ENCODE results near the gene ABO.
A peak's percentile ranks its signal among the peaks of the same experiment; 100 is the strongest.
"Not testable (repeated sequence)": the region's sequence is repeated elsewhere in the genome, so short reads cannot be mapped to it uniquely, and the experiment has no call there.

Gene ABO

GRCh38 chr9:133275105-133276000 is at the start of gene ABO:
Gene ABO, minus strand, starts transcription at chr9:133275201.
- H3K4me1 Mint-ChIP-seq: peaks cover 4% of the 10 kb centered on the region
- no peak within 1 kb of the TSS for H3K4me3 Mint-ChIP-seq
- no peaks in the 10 kb centered on the region for H3K36me3 Mint-ChIP-seq (ENCODE audit: low read depth)
- H3K27ac Mint-ChIP-seq: no peak within 1 kb of the TSS
- no peak for DNase-seq
- H3K9me3 Mint-ChIP-seq: no peaks in the 10 kb centered on the region
- ATAC-seq: no peak
- H3K27me3 Mint-ChIP-seq: peaks cover 45% of the 10 kb centered on the region

GRCh38 chr9:133323991-133324703 is 49.1 kb upstream of the ABO start:
- no peaks in the 10 kb centered on the region for H3K27me3 Mint-ChIP-seq
- no peaks in the 10 kb centered on the region for H3K9me3 Mint-ChIP-seq
- no peaks in the 10 kb centered on the region for H3K4me1 Mint-ChIP-seq
- DNase-seq (no peak), ATAC-seq (no peak)
- H3K36me3 Mint-ChIP-seq (ENCODE audit: low read depth): peaks cover 3% of the 10 kb centered on the region
- no peak overlapping the region for H3K4me3 Mint-ChIP-seq
- no peak overlapping the region for H3K27ac Mint-ChIP-seq

- H3K4me1 Mint-ChIP-seq: no peaks in the 10 kb centered on the region
Observed at GRCh38 chr9:133323211-133323610, 48.2 kb upstream of the ABO start.

GRCh38 chr9:133322701-133323100 is 47.7 kb upstream of the ABO start:
- Mint-ChIP-seq H3K27ac (no peak overlapping the region), H3K9me3 (no peaks in the 10 kb centered on the region), H3K27me3 (no peaks in the 10 kb centered on the region), H3K4me1 (no peaks in the 10 kb centered on the region), H3K36me3 (ENCODE audit: low read depth) (no peaks in the 10 kb centered on the region), H3K4me3 (no peak overlapping the region)
- ATAC-seq (no peak), DNase-seq (no peak)

More at GRCh38 chr9:133323211-133323610, 48.2 kb upstream of the ABO start:
- no peak for DNase-seq
- Mint-ChIP-seq H3K9me3 (no peaks in the 10 kb centered on the region), H3K36me3 (ENCODE audit: low read depth) (no peaks in the 10 kb centered on the region), H3K27ac (no peak overlapping the region), H3K27me3 (no peaks in the 10 kb centered on the region), H3K4me3 (no peak overlapping the region)
- ATAC-seq: no peak

- no peak overlapping the region for H3K4me3 Mint-ChIP-seq
- DNase-seq: no peak
- ATAC-seq: no peak
- H3K4me1 Mint-ChIP-seq: no peaks in the 10 kb centered on the region
- H3K36me3 Mint-ChIP-seq (ENCODE audit: low read depth): no peaks in the 10 kb centered on the region
- no peaks in the 10 kb centered on the region for H3K9me3 Mint-ChIP-seq
- H3K27me3 Mint-ChIP-seq: no peaks in the 10 kb centered on the region
- H3K27ac Mint-ChIP-seq: no peak overlapping the region
Observed at GRCh38 chr9:133321411-133321935, 46.5 kb upstream of the ABO start.

GRCh38 chr9:133320421-133320881 is 45.5 kb upstream of the ABO start:
- no peaks in the 10 kb centered on the region for H3K4me1 Mint-ChIP-seq

GRCh38 chr9:133317551-133317950 is 42.5 kb upstream of the ABO start:
- not testable (repeated sequence) for H3K4me3 Mint-ChIP-seq; H3K9me3 Mint-ChIP-seq; H3K27ac Mint-ChIP-seq; H3K27me3 Mint-ChIP-seq; DNase-seq; H3K4me1 Mint-ChIP-seq; H3K36me3 Mint-ChIP-seq (ENCODE audit: low read depth); ATAC-seq

More at GRCh38 chr9:133320421-133320881, 45.5 kb upstream of the ABO start:
- no peak for DNase-seq
- no peak for ATAC-seq
- no peaks in the 10 kb centered on the region for H3K9me3 Mint-ChIP-seq
- no peaks in the 10 kb centered on the region for H3K36me3 Mint-ChIP-seq (ENCODE audit: low read depth)
- H3K27ac Mint-ChIP-seq: no peak overlapping the region
- H3K27me3 Mint-ChIP-seq: no peaks in the 10 kb centered on the region
- H3K4me3 Mint-ChIP-seq: no peak overlapping the region

- H3K27me3 Mint-ChIP-seq: peaks cover 2% of the 10 kb centered on the region
- no peaks in the 10 kb centered on the region for H3K9me3 Mint-ChIP-seq
- no peaks in the 10 kb centered on the region for H3K36me3 Mint-ChIP-seq (ENCODE audit: low read depth)
- H3K4me3 Mint-ChIP-seq: no peak overlapping the region
- no peak overlapping the region for H3K27ac Mint-ChIP-seq
- no peaks in the 10 kb centered on the region for H3K4me1 Mint-ChIP-seq
- ATAC-seq: no peak
- no peak for DNase-seq
Observed at GRCh38 chr9:133315997-133316396, 41.0 kb upstream of the ABO start.

- ATAC-seq (no peak), DNase-seq (no peak)
- peaks cover 8% of the 10 kb centered on the region for H3K27me3 Mint-ChIP-seq
- H3K9me3 Mint-ChIP-seq: no peaks in the 10 kb centered on the region
- H3K4me1 Mint-ChIP-seq: no peaks in the 10 kb centered on the region
- no peaks in the 10 kb centered on the region for H3K36me3 Mint-ChIP-seq (ENCODE audit: low read depth)
- no peak overlapping the region for H3K4me3 Mint-ChIP-seq
- no peak overlapping the region for H3K27ac Mint-ChIP-seq
Observed at GRCh38 chr9:133309608-133310007, 34.6 kb upstream of the ABO start.

- peaks cover 8% of the 10 kb centered on the region for H3K27me3 Mint-ChIP-seq
- no peak for DNase-seq
- no peaks in the 10 kb centered on the region for H3K9me3 Mint-ChIP-seq
- H3K4me3 Mint-ChIP-seq: no peak overlapping the region
- ATAC-seq: no peak
- H3K4me1 Mint-ChIP-seq: no peaks in the 10 kb centered on the region
- H3K36me3 Mint-ChIP-seq (ENCODE audit: low read depth): no peaks in the 10 kb centered on the region
- no peak overlapping the region for H3K27ac Mint-ChIP-seq
Observed at GRCh38 chr9:133307301-133307700, 32.3 kb upstream of the ABO start.

- H3K27me3 Mint-ChIP-seq: peaks cover 8% of the 10 kb centered on the region
- no peaks in the 10 kb centered on the region for H3K36me3 Mint-ChIP-seq (ENCODE audit: low read depth)
- H3K4me1 Mint-ChIP-seq: no peaks in the 10 kb centered on the region
- H3K9me3 Mint-ChIP-seq: no peaks in the 10 kb centered on the region
- no peak overlapping the region for H3K4me3 Mint-ChIP-seq
- DNase-seq: no peak
- H3K27ac Mint-ChIP-seq: no peak overlapping the region
- no peak for ATAC-seq
Observed at GRCh38 chr9:133306242-133307204, 31.5 kb upstream of the ABO start.

- Mint-ChIP-seq H3K27ac (no peak overlapping the region), H3K36me3 (ENCODE audit: low read depth) (no peaks in the 10 kb centered on the region), H3K4me3 (no peak overlapping the region), H3K9me3 (no peaks in the 10 kb centered on the region), H3K27me3 (peaks cover 8% of the 10 kb centered on the region), H3K4me1 (no peaks in the 10 kb centered on the region)
- ATAC-seq: no peak
- no peak for DNase-seq
Observed at GRCh38 chr9:133305731-133306130, 30.7 kb upstream of the ABO start.

GRCh38 chr9:133304477-133305377 is 29.7 kb upstream of the ABO start:
- DNase-seq (no peak), ATAC-seq (peak; percentile 15)
- H3K4me3 Mint-ChIP-seq: no peak overlapping the region
- H3K27ac Mint-ChIP-seq: no peak overlapping the region
- no peaks in the 10 kb centered on the region for H3K36me3 Mint-ChIP-seq (ENCODE audit: low read depth)
- H3K9me3 Mint-ChIP-seq: no peaks in the 10 kb centered on the region
- H3K4me1 Mint-ChIP-seq: no peaks in the 10 kb centered on the region
- peaks cover 6% of the 10 kb centered on the region for H3K27me3 Mint-ChIP-seq

Data from activated naive CD8-positive, alpha-beta T cell treated with anti-CD3 and anti-CD28 coated beads, Interleukin-2, amount 50 U/mL, for 24 hours (primary cell).